ENCODE measurements around the gene OLFM1. TPM values are rescaled to one million over a fixed set of nuclear protein-coding genes. Genes with fewer than 3 reads are reported as not detected.

The OLFM1 gene
- total RNA-seq, 4 donors from 2014 or later: 13.5 to 32.8 (median 25.6) TPM

DNA sequence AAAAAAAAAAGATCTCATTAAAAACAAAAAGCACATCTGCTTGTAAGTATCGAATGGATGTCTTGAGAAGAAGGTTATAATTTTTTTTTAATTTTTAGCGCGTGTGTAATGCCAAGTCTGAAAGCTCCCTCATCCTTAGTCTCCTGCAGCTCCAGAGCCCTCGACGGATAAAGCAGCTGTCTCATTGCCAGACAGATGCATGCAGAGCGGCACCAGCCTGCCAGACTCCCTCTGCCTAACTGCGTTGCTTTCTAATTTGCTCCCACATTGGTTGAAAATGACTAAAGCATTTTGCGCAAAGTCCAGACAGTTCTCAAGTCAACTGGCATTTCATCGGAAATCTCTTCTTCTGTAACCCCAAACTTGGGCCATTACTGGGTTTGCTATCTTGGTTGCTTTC is 29.4 kb downstream of the OLFM1 start:
- H3K27ac ChIP-seq: peak overlapping the region in 1 of 4 donors; percentile 43
- H3K4me3 ChIP-seq: no peak overlapping the region
- TF ChIP-seq, protein P1, sequence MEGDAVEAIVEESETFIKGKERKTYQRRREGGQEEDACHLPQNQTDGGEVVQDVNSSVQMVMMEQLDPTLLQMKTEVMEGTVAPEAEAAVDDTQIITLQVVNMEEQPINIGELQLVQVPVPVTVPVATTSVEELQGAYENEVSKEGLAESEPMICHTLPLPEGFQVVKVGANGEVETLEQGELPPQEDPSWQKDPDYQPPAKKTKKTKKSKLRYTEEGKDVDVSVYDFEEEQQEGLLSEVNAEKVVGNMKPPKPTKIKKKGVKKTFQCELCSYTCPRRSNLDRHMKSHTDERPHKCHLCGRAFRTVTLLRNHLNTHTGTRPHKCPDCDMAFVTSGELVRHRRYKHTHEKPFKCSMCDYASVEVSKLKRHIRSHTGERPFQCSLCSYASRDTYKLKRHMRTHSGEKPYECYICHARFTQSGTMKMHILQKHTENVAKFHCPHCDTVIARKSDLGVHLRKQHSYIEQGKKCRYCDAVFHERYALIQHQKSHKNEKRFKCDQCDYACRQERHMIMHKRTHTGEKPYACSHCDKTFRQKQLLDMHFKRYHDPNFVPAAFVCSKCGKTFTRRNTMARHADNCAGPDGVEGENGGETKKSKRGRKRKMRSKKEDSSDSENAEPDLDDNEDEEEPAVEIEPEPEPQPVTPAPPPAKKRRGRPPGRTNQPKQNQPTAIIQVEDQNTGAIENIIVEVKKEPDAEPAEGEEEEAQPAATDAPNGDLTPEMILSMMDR (IDR thresholded peaks at IDR 0.05): no peak
- ATAC-seq: no peak
- H3K4me1 ChIP-seq: no peaks in the 10 kb centered on the region
- 48 to 63% methylated on average over 7 to 9 of the region's 9 CpGs for WGBS, 2 donors (ENCODE audit: low coverage in 1 of 2)
- no peaks in the 10 kb centered on the region for H3K27me3 ChIP-seq
- H3K36me3 ChIP-seq: peaks cover 0 to 18% of the 10 kb centered on the region in 2 donors
- H3K9me3 ChIP-seq: no peaks in the 10 kb centered on the region

DNA sequence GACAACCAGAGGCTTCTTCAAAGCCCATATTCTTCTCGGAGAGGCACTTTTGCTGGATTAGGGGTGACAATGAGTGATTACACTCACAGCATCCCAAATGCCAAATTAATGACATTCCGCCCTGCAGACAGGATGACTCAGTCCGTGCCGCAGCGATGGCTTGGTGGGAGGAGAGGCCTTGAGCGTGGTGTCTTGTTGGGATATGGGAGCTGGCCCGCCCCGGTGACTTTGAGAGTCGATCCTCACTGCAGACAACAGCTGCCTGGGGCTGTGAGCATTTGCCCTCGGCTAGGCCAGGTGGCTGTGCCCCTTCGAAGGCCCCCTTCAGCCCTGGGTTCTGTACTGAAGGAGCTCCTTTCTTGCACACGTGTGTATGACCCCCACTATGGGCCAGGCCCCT is 29.8 kb downstream of the OLFM1 start:
- H3K4me1 ChIP-seq: no peaks in the 10 kb centered on the region
- no peaks in the 10 kb centered on the region for H3K27me3 ChIP-seq
- no peak overlapping the region for H3K27ac ChIP-seq
- 32 to 75% methylated on average over 4 to 5 of the region's 12 CpGs for WGBS, 2 donors (ENCODE audit: low coverage in 1 of 2)
- ATAC-seq: no peak
- no peak overlapping the region for H3K4me3 ChIP-seq
- peaks cover 0 to 18% of the 10 kb centered on the region in 2 donors for H3K36me3 ChIP-seq
- no peaks in the 10 kb centered on the region for H3K9me3 ChIP-seq
- no peak for TF ChIP-seq POLR2A (IDR thresholded peaks at IDR 0.05)
- no peak for TF ChIP-seq POLR2AphosphoS5 (IDR thresholded peaks at IDR 0.05)
- TF ChIP-seq EP300 (IDR thresholded peaks at IDR 0.05): no peak
- TF ChIP-seq, protein P1 (IDR thresholded peaks at IDR 0.05): no peak

GRCh38 chr9:135119496-135120064 is 32.1 kb downstream of the OLFM1 start:
- TF ChIP-seq, protein P1 (IDR thresholded peaks at IDR 0.05): no peak
- TF ChIP-seq POLR2A (IDR thresholded peaks at IDR 0.05) (no peak), POLR2AphosphoS5 (IDR thresholded peaks at IDR 0.05) (no peak), EP300 (IDR thresholded peaks at IDR 0.05) (no peak)
- no peaks in the 10 kb centered on the region for H3K27me3 ChIP-seq
- peaks cover 0 to 18% of the 10 kb centered on the region in 2 donors for H3K36me3 ChIP-seq
- ATAC-seq: no peak
- H3K27ac ChIP-seq: no peak overlapping the region
- 80 to 96% methylated on average over 2 to 10 of the region's 30 CpGs for WGBS, 2 donors (ENCODE audit: low coverage in 1 of 2)
- H3K9me3 ChIP-seq: no peaks in the 10 kb centered on the region
- no peak overlapping the region for H3K4me3 ChIP-seq
- peaks cover 0 to 13% (median 0%) of the 10 kb centered on the region in 3 donors for H3K4me1 ChIP-seq

GRCh38 chr9:135120249-135120648 is 32.8 kb downstream of the OLFM1 start:
- Histone ChIP-seq H3K4me3 (no peak overlapping the region), H3K9me3 (no peaks in the 10 kb centered on the region), H3K27me3 (no peaks in the 10 kb centered on the region), H3K36me3 (peaks cover 0 to 18% of the 10 kb centered on the region in 2 donors), H3K27ac (no peak overlapping the region), H3K4me1 (peaks cover 0 to 13% (median 0%) of the 10 kb centered on the region in 3 donors)
- WGBS, 2 donors (ENCODE audit: low coverage in 1 of 2): 88 to 92% methylated on average over 14 to 22 of the region's 23 CpGs
- TF ChIP-seq POLR2A (IDR thresholded peaks at IDR 0.05) (no peak), EP300 (IDR thresholded peaks at IDR 0.05) (no peak), POLR2AphosphoS5 (IDR thresholded peaks at IDR 0.05) (no peak)
- TF ChIP-seq, protein P1 (IDR thresholded peaks at IDR 0.05): no peak
- ATAC-seq: no peak

- Histone ChIP-seq H3K4me1 (peaks cover 0 to 13% (median 0%) of the 10 kb centered on the region in 3 donors), H3K4me3 (no peak overlapping the region), H3K27ac (no peak overlapping the region), H3K9me3 (no peaks in the 10 kb centered on the region), H3K36me3 (peaks cover 0 to 18% of the 10 kb centered on the region in 2 donors), H3K27me3 (no peaks in the 10 kb centered on the region)
- WGBS, 2 donors (ENCODE audit: low coverage in 1 of 2): 53 to 90% methylated on average over 2 to 3 of the region's 12 CpGs
- no peak for ATAC-seq
- TF ChIP-seq POLR2AphosphoS5 (IDR thresholded peaks at IDR 0.05) (no peak), POLR2A (IDR thresholded peaks at IDR 0.05) (no peak), EP300 (IDR thresholded peaks at IDR 0.05) (no peak)
- TF ChIP-seq, protein P1 (IDR thresholded peaks at IDR 0.05): no peak
These were observed 34.8 kb downstream of the OLFM1 start for GRCh38 chr9:135122316-135122715.
